Mesodermal cell (in vitro differentiated cells): Measurements from ENCODE around the gene MCFD2.
A peak's percentile ranks its signal among the peaks of the same experiment; 100 is the strongest.
"Not testable (repeated sequence)": the region's sequence is repeated elsewhere in the genome, so short reads cannot be mapped to it uniquely, and the experiment has no call there.

Experiments
- H3K27ac ChIP-seq: 2 replicates; pipeline ENCODE4 v1.7.0; 2013; ENCODE audit warnings: mild to moderate bottlenecking, low read depth, low read length, moderate library complexity; ENCODE audit not compliant: severe bottlenecking
- H3K36me3 ChIP-seq: 2 replicates; pipeline ENCODE4 v1.7.1; 2013; ENCODE audit warnings: mild to moderate bottlenecking, low read length, moderate library complexity; ENCODE audit not compliant: control insufficient read depth, insufficient read depth
- H3K4me1 ChIP-seq: one replicate; pipeline ENCODE4 v1.7.1; 2013; ENCODE audit warnings: mild to moderate bottlenecking, low read length; ENCODE audit not compliant: insufficient read depth, control insufficient read depth, poor library complexity, severe bottlenecking
- H3K4me3 ChIP-seq: 2 replicates; pipeline ENCODE4 v1.7.0; 2013; ENCODE audit warnings: low read length, control low read depth, mild to moderate bottlenecking; ENCODE audit not compliant: insufficient read depth, poor library complexity, severe bottlenecking; ENCODE audit errors: extremely low read depth
- H3K9me3 ChIP-seq: 2 replicates; pipeline ENCODE4 v1.7.1; 2013; ENCODE audit warnings: mild to moderate bottlenecking, low read length, moderate library complexity; ENCODE audit not compliant: control insufficient read depth
- WGBS, 2 experiments: methylation state at CpG; one replicate each; pipeline ENCODE4 v1.1.5; 2013; ENCODE audit warnings: missing lambda C conversion rate in 2 of 2; ENCODE audit not compliant: insufficient coverage in 2 of 2; 5-methylcytosine and 5-hydroxymethylcytosine counted together

The MCFD2 gene

DNA sequence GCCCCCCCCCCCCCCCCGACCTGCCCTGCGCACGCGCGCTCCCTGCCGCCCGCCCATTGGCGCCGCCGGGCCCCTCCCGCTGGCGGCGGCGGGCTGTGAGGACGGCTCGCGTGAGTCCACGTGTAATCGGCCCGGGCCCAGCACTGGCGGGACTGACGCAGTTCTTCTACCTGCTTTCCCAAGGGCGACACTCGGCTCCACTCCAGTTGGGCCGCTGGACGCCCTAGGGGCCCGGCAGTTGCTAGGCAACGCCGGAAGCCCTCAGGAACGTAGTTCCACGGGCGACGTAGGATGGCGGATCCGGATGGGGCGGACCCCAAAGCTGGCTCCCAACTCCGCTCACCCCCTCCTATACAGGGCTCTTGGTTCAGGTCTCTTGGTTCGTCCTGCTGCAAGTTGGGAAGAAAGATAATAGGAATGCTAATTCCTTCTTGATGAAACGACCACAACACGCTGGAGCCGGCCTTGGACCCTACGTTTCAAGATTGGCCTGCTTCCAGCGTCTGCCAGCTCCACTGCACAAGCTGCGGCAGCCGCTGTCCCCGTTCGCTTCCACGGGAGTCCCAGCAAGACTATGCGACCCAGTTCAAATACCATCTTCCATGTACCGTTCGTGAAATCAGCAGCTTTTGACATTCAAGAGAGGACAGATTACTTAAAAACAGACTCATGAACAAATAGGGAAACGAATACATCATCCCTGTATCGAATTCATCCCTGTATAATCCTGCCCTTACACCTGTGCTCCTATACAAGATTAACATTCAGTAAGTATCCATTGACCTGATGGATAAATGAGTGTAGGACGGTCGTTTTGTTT, 415 bp upstream of the MCFD2 start:
- H3K4me1 ChIP-seq: peaks cover 15% of the 10 kb centered on the region
- H3K36me3 ChIP-seq: peaks cover 20% of the 10 kb centered on the region
- H3K27ac ChIP-seq: peak overlapping the region; percentile 92
- H3K9me3 ChIP-seq: no peaks in the 10 kb centered on the region
- WGBS, 2 experiments: 1% methylated on average over 33 to 35 of the region's 55 CpGs
- peak overlapping the region; percentile 86 for H3K4me3 ChIP-seq

- H3K27ac ChIP-seq: peak overlapping the region; percentile 92
- H3K36me3 ChIP-seq: peaks cover 33% of the 10 kb centered on the region
- H3K9me3 ChIP-seq: no peaks in the 10 kb centered on the region
- H3K4me1 ChIP-seq: peaks cover 23% of the 10 kb centered on the region
- 32 to 38% methylated on average over 7 to 8 of the region's 11 CpGs for WGBS, 2 experiments
- H3K4me3 ChIP-seq: peak overlapping the region; percentile 86
These were observed 902 bp downstream of the MCFD2 start for GRCh38 chr2:46914578-46915230.

DNA sequence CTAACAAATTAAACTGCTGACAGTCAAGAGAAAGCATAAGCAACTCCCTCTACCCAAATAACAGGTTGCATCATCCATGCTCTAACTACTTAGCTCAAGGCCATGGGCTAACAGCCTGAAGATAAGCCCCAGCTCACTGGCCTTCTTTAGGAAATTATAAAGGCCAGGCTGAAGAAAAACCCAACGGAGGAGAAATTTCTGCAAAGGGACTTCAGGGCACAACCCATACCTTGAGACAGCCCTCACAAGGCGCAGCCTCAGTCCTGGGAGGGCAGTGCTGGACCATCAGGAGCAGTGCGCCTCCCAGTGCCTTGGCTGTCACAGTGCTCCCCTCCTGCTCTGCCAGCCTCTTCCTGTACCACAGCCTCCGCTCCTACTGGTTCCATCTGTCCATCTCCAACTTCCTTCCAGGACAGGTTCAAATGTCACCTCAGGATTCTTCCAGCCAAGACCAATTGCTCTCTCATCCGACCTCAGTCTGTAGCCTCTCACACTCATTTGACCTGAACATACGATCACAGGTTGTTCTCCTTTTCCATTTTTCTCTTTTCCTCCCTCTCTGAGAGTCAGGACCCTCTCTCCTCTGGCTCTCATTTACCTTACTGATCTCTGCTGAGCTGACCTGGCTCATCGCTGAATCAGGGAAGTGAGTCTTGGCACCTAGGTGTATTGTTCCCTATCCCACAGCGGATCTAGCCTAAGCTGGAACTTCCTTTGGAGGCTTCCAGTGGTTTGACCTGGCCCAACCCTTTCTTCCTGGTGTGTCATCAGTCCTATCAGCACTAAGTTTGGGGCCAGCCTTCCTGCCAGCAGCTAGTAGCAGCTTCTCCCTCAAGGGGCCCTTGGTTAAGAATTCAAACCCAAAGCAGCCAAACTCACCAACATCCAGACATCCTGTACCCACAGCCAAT, 1.9 kb downstream of the MCFD2 start:
- peak overlapping the region; percentile 86 for H3K4me3 ChIP-seq

DNA sequence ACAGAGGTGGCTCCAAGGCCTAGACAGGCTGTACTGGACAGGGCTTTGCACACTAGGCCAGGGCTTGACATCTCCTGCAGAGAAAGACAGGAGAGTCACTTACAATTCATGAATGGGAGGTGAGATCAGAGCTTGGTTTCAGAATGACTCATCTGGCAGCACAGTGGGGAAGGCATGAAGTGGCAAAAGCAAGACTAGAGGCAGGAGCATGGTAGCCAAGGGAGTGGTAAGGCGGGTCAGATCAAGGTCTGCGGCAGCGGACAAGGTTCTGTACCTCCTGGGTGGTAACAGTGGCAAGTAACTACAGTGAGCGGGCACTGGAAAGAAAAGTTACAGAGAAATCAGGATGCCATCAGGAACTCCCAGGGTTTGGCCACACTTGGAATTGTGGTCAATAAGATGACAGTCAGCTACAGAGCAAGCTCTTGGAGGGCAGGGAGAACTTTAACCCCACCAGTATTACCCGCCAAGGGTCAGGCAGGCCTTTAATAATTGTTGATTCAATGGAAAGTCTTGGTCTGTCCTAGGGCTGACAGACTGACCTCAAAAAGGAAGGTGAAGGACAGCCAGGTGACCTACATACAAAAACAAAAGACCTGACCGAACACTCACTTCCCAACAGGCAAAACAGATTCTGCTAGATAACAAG, 5.7 kb downstream of the MCFD2 start:
- no peaks in the 10 kb centered on the region for H3K9me3 ChIP-seq
- no peak overlapping the region for H3K4me3 ChIP-seq
- H3K27ac ChIP-seq: no peak overlapping the region
- peaks cover 20% of the 10 kb centered on the region for H3K4me1 ChIP-seq
- WGBS, 2 experiments: 87 to 100% methylated on average over 5 of the region's 6 CpGs
- H3K36me3 ChIP-seq: peaks cover 79% of the 10 kb centered on the region

More for the DNA sequence above, 1.9 kb downstream of the MCFD2 start:
- H3K27ac ChIP-seq: no peak overlapping the region
- no peaks in the 10 kb centered on the region for H3K9me3 ChIP-seq
- WGBS, 2 experiments: 92 to 95% methylated on average over 8 of the region's 8 CpGs
- H3K36me3 ChIP-seq: peaks cover 42% of the 10 kb centered on the region
- peaks cover 23% of the 10 kb centered on the region for H3K4me1 ChIP-seq

GRCh38 chr2:46909150-46909549, 6.5 kb downstream of the MCFD2 start:
- Histone ChIP-seq H3K36me3 (peaks cover 86% of the 10 kb centered on the region), H3K27ac (no peak overlapping the region), H3K9me3 (no peaks in the 10 kb centered on the region), H3K4me1 (peaks cover 13% of the 10 kb centered on the region), H3K4me3 (no peak overlapping the region)
- 91 to 95% methylated on average over 4 of the region's 4 CpGs for WGBS, 2 experiments

- WGBS, 2 experiments: 93 to 100% methylated on average over 4 to 5 of the region's 10 CpGs
- not testable (repeated sequence) for H3K4me3 ChIP-seq, H3K9me3 ChIP-seq, H3K27ac ChIP-seq, H3K4me1 ChIP-seq
- H3K36me3 ChIP-seq: peaks cover 66% of the 10 kb centered on the region
These were observed 10.5 kb downstream of the MCFD2 start for GRCh38 chr2:46904908-46905678.

GRCh38 chr2:46902980-46903379, 12.6 kb downstream of the MCFD2 start:
- peaks cover 46% of the 10 kb centered on the region for H3K36me3 ChIP-seq
- not testable (repeated sequence) for H3K4me1 ChIP-seq, H3K27ac ChIP-seq, H3K4me3 ChIP-seq, H3K9me3 ChIP-seq
- 92 to 95% methylated on average over 5 to 6 of the region's 6 CpGs for WGBS, 2 experiments

DNA sequence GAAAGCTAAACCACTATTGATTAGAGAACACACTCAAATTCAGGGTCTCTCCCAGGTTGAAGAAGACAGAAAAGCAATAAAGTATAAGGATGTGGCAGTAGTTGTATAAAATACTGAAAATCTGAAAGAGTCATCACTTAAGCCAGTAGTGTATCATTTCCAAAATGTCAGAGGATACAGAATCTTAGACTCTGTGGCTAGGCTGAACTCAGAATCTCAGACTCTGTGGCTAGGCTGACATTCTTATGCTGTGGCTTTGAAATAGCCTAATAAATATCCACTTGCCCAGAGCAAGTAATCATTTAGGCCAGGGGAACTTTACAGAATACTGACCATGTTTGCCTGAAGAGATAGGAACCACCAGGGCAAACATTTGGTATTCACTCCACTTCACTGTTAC, 13.1 kb downstream of the MCFD2 start:
- H3K9me3 ChIP-seq: no peaks in the 10 kb centered on the region
- H3K36me3 ChIP-seq: peaks cover 41% of the 10 kb centered on the region
- peaks cover 5% of the 10 kb centered on the region for H3K4me1 ChIP-seq
- H3K27ac ChIP-seq: no peak overlapping the region
- no peak overlapping the region for H3K4me3 ChIP-seq

DNA sequence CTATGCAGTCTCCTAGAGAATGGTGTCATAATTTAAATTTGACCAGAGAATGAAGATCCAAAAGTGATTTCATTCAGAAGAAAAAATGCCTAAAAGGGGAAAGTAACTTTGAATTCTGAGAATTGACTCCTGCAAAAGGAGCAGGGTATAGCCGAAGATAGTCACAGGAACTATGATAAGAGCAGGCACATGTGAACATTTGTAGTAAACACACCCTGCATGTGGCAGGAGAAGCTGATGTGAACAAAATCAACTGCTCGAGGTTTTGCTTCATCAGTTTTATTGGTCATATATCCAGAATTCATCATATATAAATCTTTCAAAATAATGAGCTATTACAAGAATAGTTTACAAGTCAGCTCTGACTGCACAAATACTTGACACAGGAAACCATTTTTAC, 14.0 kb downstream of the MCFD2 start:
- Histone ChIP-seq H3K9me3 (no peaks in the 10 kb centered on the region), H3K4me3 (no peak overlapping the region), H3K36me3 (peaks cover 32% of the 10 kb centered on the region), H3K27ac (no peak overlapping the region), H3K4me1 (peaks cover 5% of the 10 kb centered on the region)
- 85 to 89% methylated on average over 1 of the region's 2 CpGs for WGBS, 2 experiments

DNA sequence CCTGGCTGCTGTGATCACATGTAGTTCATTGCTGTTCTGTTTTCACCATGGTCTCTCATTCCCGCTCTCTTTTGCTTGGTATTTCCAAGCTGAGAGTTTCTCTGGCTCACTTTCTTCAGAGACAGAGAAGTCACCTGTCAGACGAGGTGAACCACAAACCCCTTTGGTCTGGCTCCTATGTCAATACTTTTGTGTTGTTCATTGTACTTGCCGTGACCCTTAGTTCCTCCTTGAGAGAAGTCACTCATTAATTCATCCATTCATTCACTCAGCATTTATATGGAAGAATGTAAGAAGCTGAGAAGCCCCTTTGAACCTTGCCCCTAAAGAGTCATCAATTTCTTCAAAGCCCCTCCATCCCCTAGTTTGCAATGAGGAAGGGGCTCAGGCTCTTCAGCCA, 15.2 kb downstream of the MCFD2 start:
- no peak overlapping the region for H3K4me3 ChIP-seq
- H3K27ac ChIP-seq: no peak overlapping the region
- H3K36me3 ChIP-seq: peaks cover 22% of the 10 kb centered on the region
- no peaks in the 10 kb centered on the region for H3K9me3 ChIP-seq
- H3K4me1 ChIP-seq: peaks cover 5% of the 10 kb centered on the region
- WGBS, 2 experiments: 89 to 90% methylated on average over 2 to 3 of the region's 3 CpGs
